Astrocyte of the spinal cord (primary cell): Measurements from ENCODE around the gene ARIH1.

Source experiments
- DNase-seq: peaks from one replicate; pipeline ENCODE4 v3.0.0; 2011; ENCODE audit warnings: low read depth, low spot score
- H3K4me3 ChIP-seq: 2 replicates; pipeline ENCODE4 v1.5.1; 2011; ENCODE audit warnings: low read depth, mild to moderate bottlenecking, low read length, moderate library complexity
- CTCF ChIP-seq: IDR thresholded peaks from 2 replicates; pipeline ENCODE4 v1.5.1; 2012; ENCODE audit warnings: low read depth, mild to moderate bottlenecking, low read length, inconsistent platforms
- in situ Hi-C: cut with HindIII; loops from 2 replicates; pipeline ENCODE4 v1.10.0; 2017; ENCODE audit warnings: low sequenced_read_pairs

ARIH1 gene

GRCh38 chr15:72562386-72562785 is 88.3 kb downstream of the ARIH1 start:
- in situ Hi-C loops, result no loop called here
- no peak for TF ChIP-seq CTCF
- DNase-seq, result no peak
- no peak overlapping the region for H3K4me3 ChIP-seq

- in situ Hi-C loops, result no loop called here
- H3K4me3 ChIP-seq, result no peak overlapping the region
Measured at GRCh38 chr15:72562878-72563277, 88.7 kb downstream of the ARIH1 start.

DNA sequence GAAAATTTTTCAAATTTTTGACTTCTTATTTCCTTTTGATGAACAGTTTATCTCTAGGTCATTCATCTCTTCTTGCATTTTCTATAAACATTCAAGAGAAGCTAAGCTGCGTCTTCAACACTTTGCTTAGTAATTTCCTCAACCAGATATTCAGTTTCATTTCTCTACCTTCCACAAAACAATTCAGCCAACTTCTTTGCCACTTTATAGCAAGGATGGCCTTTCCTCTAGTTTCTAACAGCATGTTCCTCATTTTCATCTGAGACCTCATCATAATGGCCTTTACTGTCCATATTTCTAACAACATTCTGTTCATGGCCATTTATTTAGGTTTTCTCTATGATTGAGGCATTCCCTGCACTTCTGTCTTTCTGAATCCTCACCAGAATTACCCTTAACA is 90.0 kb downstream of the ARIH1 start:
- no peak for DNase-seq
- no peak overlapping the region for H3K4me3 ChIP-seq
- no peak for TF ChIP-seq CTCF
- in situ Hi-C loops, result no loop called here

More at GRCh38 chr15:72562878-72563277, 88.7 kb downstream of the ARIH1 start:
- DNase-seq, result no peak
- TF ChIP-seq CTCF, result no peak

DNA sequence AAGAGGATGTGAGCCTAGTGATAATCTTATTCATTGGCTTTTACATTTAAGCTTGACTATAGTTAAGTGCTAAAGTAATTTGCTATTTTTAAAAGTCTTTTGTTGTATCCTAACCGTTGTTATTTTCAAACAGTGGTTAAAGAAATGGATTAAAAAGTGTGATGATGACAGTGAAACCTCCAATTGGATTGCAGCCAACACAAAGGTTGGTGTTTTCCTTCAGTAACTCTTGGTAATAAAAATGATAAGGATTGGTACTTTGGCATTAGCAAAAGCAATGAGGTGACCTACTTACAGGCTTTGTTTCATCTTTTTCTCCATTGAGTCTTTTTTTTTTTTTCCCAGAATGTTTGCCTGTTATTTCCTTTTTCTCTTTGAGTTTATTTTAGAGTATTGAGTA is 92.8 kb downstream of the ARIH1 start:
- DNase-seq, result no peak

DNA sequence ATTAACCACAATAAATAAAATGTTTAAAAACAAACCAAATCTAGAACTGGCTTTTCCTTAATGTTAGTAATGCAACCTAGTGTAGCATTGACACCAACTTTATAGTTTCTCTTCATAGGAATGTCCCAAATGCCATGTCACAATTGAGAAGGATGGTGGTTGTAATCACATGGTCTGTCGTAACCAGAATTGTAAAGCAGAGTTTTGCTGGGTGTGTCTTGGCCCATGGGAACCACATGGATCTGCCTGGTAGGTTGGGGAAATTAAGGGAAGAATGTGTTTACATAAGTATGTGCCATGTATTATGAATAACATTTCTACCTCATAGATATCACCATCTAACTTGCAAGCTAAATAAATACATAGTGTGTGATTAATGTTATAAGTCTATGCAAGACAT is 95.9 kb downstream of the ARIH1 start:
- no peak overlapping the region for H3K4me3 ChIP-seq
- in situ Hi-C loops, result no loop called here
- no peak for TF ChIP-seq CTCF
- no peak for DNase-seq

More for the DNA sequence above, 92.8 kb downstream of the ARIH1 start:
- H3K4me3 ChIP-seq, result no peak overlapping the region
- TF ChIP-seq CTCF, result no peak
- in situ Hi-C loops, result no loop called here

DNA sequence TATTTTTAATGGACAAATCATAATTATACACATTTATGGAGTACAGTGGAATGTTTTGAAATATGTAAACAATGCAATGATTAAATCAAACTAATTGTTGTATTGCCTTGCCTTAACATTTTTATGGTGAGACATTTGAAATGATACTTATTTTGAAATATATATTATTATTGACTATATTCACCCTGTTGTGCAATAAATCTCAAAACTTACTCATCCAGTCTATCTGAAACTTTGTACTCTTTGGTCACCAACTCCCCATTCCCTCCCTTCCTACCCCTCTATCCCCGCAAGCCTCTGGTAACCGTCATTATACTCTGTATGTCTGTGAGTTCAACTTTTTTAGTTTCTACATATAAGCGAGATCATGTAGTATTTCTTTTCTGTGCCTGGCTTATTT is 105.7 kb downstream of the ARIH1 start:
- no peak for DNase-seq
- TF ChIP-seq CTCF, result no peak
- in situ Hi-C loops, result no loop called here
- no peak overlapping the region for H3K4me3 ChIP-seq

DNA sequence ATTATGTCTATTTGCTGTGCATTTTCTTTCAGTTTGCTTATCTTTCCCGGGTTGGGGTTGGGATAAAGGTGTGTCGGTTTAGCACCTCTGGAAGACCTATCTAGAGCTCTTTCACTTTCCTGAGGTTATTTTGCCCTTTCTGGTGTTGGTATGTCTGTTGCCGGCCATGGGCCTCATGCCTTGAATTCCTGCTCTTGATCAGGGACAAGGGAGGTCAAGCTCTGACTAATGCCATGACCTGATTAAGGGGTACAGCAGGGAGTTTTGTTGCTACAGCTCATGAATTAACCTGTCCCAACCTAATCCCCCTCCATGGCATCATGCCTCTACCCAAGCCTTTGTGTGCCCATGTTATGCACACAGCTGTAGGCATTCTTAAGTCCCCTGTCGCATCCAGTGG is 109.9 kb downstream of the ARIH1 start:
- H3K4me3 ChIP-seq, result no peak overlapping the region
- no peak for TF ChIP-seq CTCF
- in situ Hi-C loops, result no loop called here
- no peak for DNase-seq
